RWPE2 (cell line): ENCODE results near the gene HDAC9.

ENCODE experiments used
- ATAC-seq: fragments of 200-7000 bp; cut with Tn5 transposase; 3 replicates; pipeline ENCODE4 v1.9.1; 2021; ENCODE audit warnings: low read depth
- DNase-seq: peaks from one replicate; pipeline ENCODE4 v3.0.0-alpha.2; 2020; ENCODE audit warnings: low spot score
- H3K27ac ChIP-seq: fragments of 450-650 bp; 2 replicates; pipeline ENCODE4 v1.5.1; 2017; ENCODE audit warnings: mild to moderate bottlenecking; ENCODE audit not compliant: poor library complexity, severe bottlenecking
- H3K27me3 ChIP-seq: fragments of 250-450 bp; sonication (Bioruptor Pico); 2 replicates; pipeline ENCODE4 v1.5.1; 2021; ENCODE audit warnings: mild to moderate bottlenecking, moderate library complexity; ENCODE audit not compliant: insufficient read depth, poor library complexity, severe bottlenecking
- H3K36me3 ChIP-seq: fragments of 250-450 bp; sonication (Bioruptor Pico); 2 replicates; pipeline ENCODE4 v1.5.1; 2020; ENCODE audit warnings: low read depth, mild to moderate bottlenecking, moderate library complexity
- H3K4me1 ChIP-seq: fragments of 250-450 bp; sonication (Bioruptor Pico); 2 replicates; pipeline ENCODE4 v1.5.1; 2021; ENCODE audit warnings: mild to moderate bottlenecking, moderate library complexity; ENCODE audit not compliant: insufficient read depth, poor library complexity, severe bottlenecking
- H3K4me3 ChIP-seq: fragments of 250-450 bp; sonication (Bioruptor Pico); 2 replicates; pipeline ENCODE4 v1.5.1; 2021; ENCODE audit warnings: mild to moderate bottlenecking, moderate library complexity; ENCODE audit not compliant: severe bottlenecking
- H3K9me3 ChIP-seq: fragments of 250-450 bp; sonication (Bioruptor Pico); 2 replicates; pipeline ENCODE4 v1.5.1; 2021; ENCODE audit warnings: mild to moderate bottlenecking, moderate library complexity; ENCODE audit not compliant: severe bottlenecking
- CTCF ChIP-seq: fragments of 450-650 bp; IDR thresholded peaks from one replicate; pipeline ENCODE4 v1.5.1; 2017; ENCODE audit warnings: mild to moderate bottlenecking, moderate library complexity; ENCODE audit not compliant: poor library complexity, severe bottlenecking

HDAC9 gene

DNA sequence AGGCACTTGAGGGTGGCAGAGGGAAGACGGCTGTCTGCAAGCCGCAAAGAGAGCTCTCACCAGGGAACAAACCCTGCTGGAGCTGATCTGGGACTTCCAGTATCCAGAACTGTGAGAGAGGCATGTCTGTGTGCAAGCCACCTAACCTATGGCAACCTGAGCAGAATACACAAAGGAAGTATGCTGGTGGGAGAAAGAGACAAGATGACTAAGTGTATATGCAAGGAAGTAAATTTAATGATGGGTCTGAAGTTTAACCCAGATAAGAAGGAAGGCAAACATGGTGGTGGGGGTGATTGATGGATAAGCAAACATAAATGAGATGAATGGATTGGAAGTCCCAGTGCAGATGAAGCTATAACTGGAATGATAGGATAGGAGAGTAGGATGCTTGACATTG, 328.6 kb downstream of the HDAC9 start:
- TF ChIP-seq CTCF, result no peak
- no peak overlapping the region for H3K4me3 ChIP-seq
- H3K9me3 ChIP-seq, result no peaks in the 10 kb centered on the region
- H3K27ac ChIP-seq, result no peak overlapping the region
- no peaks in the 10 kb centered on the region for H3K27me3 ChIP-seq
- no peaks in the 10 kb centered on the region for H3K36me3 ChIP-seq
- DNase-seq (no peak), ATAC-seq (no peak)
- no peaks in the 10 kb centered on the region for H3K4me1 ChIP-seq

DNA sequence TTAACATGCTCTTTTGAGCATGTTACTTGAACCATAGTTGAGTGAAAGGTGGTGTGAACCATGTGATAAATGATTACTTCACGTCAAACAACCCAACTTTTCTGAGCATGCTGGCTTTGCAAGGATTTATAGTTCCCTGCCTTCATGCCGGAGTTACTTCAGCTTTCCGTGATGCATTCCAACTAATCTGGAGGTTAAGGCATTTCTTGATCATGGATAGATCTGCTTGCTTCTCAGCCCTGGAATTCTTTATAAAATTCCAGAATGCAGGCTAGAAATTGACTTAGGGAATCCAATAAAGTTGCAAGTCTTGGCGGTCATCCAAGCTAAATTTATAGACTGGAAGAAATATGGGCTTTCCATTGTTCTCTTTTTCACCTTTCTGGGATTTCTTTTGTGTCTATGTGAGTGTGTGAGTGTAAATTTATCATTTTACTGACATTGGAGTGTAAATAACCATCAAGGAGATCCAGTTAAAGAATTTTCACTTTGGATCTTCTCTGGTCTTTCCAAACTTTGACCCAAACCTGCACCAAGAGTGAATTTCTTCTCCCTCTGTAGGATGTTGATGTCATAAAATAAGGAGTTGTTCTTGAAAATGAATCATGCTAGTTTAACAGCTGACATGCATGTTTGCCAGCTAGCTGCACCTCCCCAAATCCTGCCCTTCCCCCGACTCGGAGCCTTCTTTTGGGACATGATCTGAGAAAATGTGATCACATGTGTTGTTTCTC, 332.9 kb downstream of the HDAC9 start:
- no peak for DNase-seq
- no peak for ATAC-seq
- no peaks in the 10 kb centered on the region for H3K9me3 ChIP-seq
- no peak overlapping the region for H3K27ac ChIP-seq
- H3K4me3 ChIP-seq, result no peak overlapping the region
- no peak for TF ChIP-seq CTCF
- no peaks in the 10 kb centered on the region for H3K36me3 ChIP-seq
- H3K27me3 ChIP-seq, result no peaks in the 10 kb centered on the region
- no peaks in the 10 kb centered on the region for H3K4me1 ChIP-seq

- ATAC-seq (no peak), DNase-seq (no peak)
- Histone ChIP-seq H3K36me3 (no peaks in the 10 kb centered on the region), H3K9me3 (no peaks in the 10 kb centered on the region), H3K4me3 (no peak overlapping the region), H3K4me1 (no peaks in the 10 kb centered on the region), H3K27ac (no peak overlapping the region), H3K27me3 (no peaks in the 10 kb centered on the region)
- no peak for TF ChIP-seq CTCF
Observed at GRCh38 chr7:18828994-18829857, 333.7 kb downstream of the HDAC9 start.

GRCh38 chr7:18829858-18830285, 334.3 kb downstream of the HDAC9 start:
- Histone ChIP-seq H3K4me1 (no peaks in the 10 kb centered on the region), H3K9me3 (no peaks in the 10 kb centered on the region), H3K27ac (no peak overlapping the region), H3K4me3 (no peak overlapping the region), H3K36me3 (no peaks in the 10 kb centered on the region), H3K27me3 (no peaks in the 10 kb centered on the region)
- no peak for ATAC-seq
- no peak for TF ChIP-seq CTCF
- DNase-seq, result no peak
